ENCODE data around the gene GPR146. TPM values are rescaled to one million over a fixed set of nuclear protein-coding genes. Genes with fewer than 3 reads are reported as not detected.

Gene GPR146
- total and polyA plus RNA-seq, 2 of the 13 experiments (the other 11 are each of a cell fraction or from before 2014, with no cell fraction given) = 2.0 to 15.9 TPM

- in situ Hi-C loops (cut with HindIII; ENCODE audit: extremely low pct_ligation_motif_present, low pct_unique_long_range_greater_than_20kb) = no loop called here
- ATAC-seq (peak; percentile 1; the same call in 1 of the 3 replicates), FAIRE-seq (no peak), DNase-seq (ENCODE audit: low spot score) (no peak)
- ChIA-PET CTCF (ENCODE audit: low intra/inter-chr PET ratio, low total read pairs) (no interaction called here), POLR2A (interaction anchor here (0.9 to 5.1 kb wide), 8 partner anchors 9 to 116 kb away, joined by 3 to 59 read pairs (median 6); partner anchors contain the start of gene ZFAND2A)
- Histone ChIP-seq H3K36me3 (replicated peaks in 1 of 2; ENCODE audit: control insufficient read depth in 1 of 2, insufficient read depth in 2 of 2, low read length in 2 of 2) (peaks cover 18 to 27% of the 10 kb centered on the region in 2 experiments; a peak in 4 of 5 replicates), H3K79me2 (ENCODE audit: insufficient read depth, low read length) (peaks cover 40% of the 10 kb centered on the region), H4K20me1 (ENCODE audit: insufficient read depth, low read length) (no peaks in the 10 kb centered on the region), H2AFZ (ENCODE audit: low read length) (no peak overlapping the region), H3K4me1 (ENCODE audit: insufficient read depth, low read length) (peaks cover 57% of the 10 kb centered on the region), H3K27ac (ENCODE audit: extremely low read length, insufficient read depth, low read length) (peak overlapping the region; percentile 86), H3K4me2 (ENCODE audit: low read depth, low read length) (peak overlapping the region; percentile 72), H3K4me3 (replicated peaks in 1 of 3; ENCODE audit: insufficient read depth in 1 of 3, low read depth in 2 of 3, low read length in 3 of 3) (peak overlapping the region in 1 of 3 experiments; percentile 35; a peak in 1 of 6 replicates), H3K9me3 (ENCODE audit: low read length) (no peaks in the 10 kb centered on the region), H3K27me3 (ENCODE audit: control insufficient read depth in 1 of 2, insufficient read depth in 2 of 2, low read length in 2 of 2) (no peaks in the 10 kb centered on the region), H3K9ac (ENCODE audit: insufficient read depth, low read depth, low read length) (no peak overlapping the region)
- TF ChIP-seq SIX4 (CRISPR knock-in tag; IDR thresholded peaks at IDR 0.05) (no peak), POLR2G (IDR thresholded peaks at IDR 0.05; ENCODE audit: low read depth, low read length) (0 out of 2 replicates have a peak, but pooled peaks have one; percentile 11)
- intact Hi-C loops (cut with micrococcal nuclease; ENCODE audit: unreplicated experiment) = no loop called here
- no TSS peak for BruUV-seq (replicated peaks)
- 87% methylated on average over 14 of the region's 14 CpGs for WGBS (ENCODE audit: low lambda C conversion rate)
These were observed 49.1 kb downstream of the GPR146 start for GRCh38 chr7:1093502-1093843.

- H3K9me3 ChIP-seq (ENCODE audit: low read length) = no peaks in the 10 kb centered on the region
- H3K4me2 ChIP-seq (ENCODE audit: low read depth, low read length) = no peak overlapping the region
- in situ Hi-C loops (cut with HindIII; ENCODE audit: extremely low pct_ligation_motif_present, low pct_unique_long_range_greater_than_20kb) (no loop called here), intact Hi-C loops (cut with micrococcal nuclease; ENCODE audit: unreplicated experiment) (no loop called here)
- ChIA-PET CTCF (ENCODE audit: low intra/inter-chr PET ratio, low total read pairs) (no interaction called here), POLR2A (interaction anchor here (1.8 to 5.1 kb wide), 2 partner anchors 9 to 63 kb away, joined by 34 to 59 read pairs; no protein-coding TSS in a partner anchor)
- WGBS (ENCODE audit: low lambda C conversion rate) = 97% methylated on average over 10 of the region's 20 CpGs
- DNase-seq (ENCODE audit: low spot score) = no peak
- H3K79me2 ChIP-seq (ENCODE audit: insufficient read depth, low read length) = peaks cover 35% of the 10 kb centered on the region
- no peak for ATAC-seq
- no peaks in the 10 kb centered on the region for H4K20me1 ChIP-seq (ENCODE audit: insufficient read depth, low read length)
- no peak overlapping the region for H2AFZ ChIP-seq (ENCODE audit: low read length)
- H3K9ac ChIP-seq (ENCODE audit: insufficient read depth, low read depth, low read length) = no peak overlapping the region
- no peak for FAIRE-seq
- H3K4me3 ChIP-seq (replicated peaks in 1 of 3; ENCODE audit: insufficient read depth in 1 of 3, low read depth in 2 of 3, low read length in 3 of 3) = no peak overlapping the region
- no peak overlapping the region for H3K27ac ChIP-seq (ENCODE audit: extremely low read length, insufficient read depth, low read length)
- peaks cover 18 to 30% of the 10 kb centered on the region in 2 experiments; a peak in 4 of 5 replicates for H3K36me3 ChIP-seq (replicated peaks in 1 of 2; ENCODE audit: control insufficient read depth in 1 of 2, insufficient read depth in 2 of 2, low read length in 2 of 2)
- no peak for TF ChIP-seq CEBPG (CRISPR knock-in tag; IDR thresholded peaks at IDR 0.05)
- peak; percentile 64 for TF ChIP-seq AGO2 (optimal IDR thresholded peaks at IDR 0.05; ENCODE audit: low read depth, low read length)
- 0 out of 2 replicates have a peak, but pooled peaks have one; percentile 44 for TF ChIP-seq HNRNPL (IDR thresholded peaks at IDR 0.05; ENCODE audit: low read depth, low read length)
- peak; percentile 73 for TF ChIP-seq RBM22 (optimal IDR thresholded peaks at IDR 0.05; ENCODE audit: low read length)
- H3K27me3 ChIP-seq (ENCODE audit: control insufficient read depth in 1 of 2, insufficient read depth in 2 of 2, low read length in 2 of 2) = no peaks in the 10 kb centered on the region
- BruUV-seq (replicated peaks) = no TSS peak
- peaks cover 51% of the 10 kb centered on the region for H3K4me1 ChIP-seq (ENCODE audit: insufficient read depth, low read length)
These were observed 49.7 kb downstream of the GPR146 start for GRCh38 chr7:1093916-1094508.

Measured in HepG2 (cell line).